ENCODE results near the gene TMEM266.

TMEM266 gene

DNA sequence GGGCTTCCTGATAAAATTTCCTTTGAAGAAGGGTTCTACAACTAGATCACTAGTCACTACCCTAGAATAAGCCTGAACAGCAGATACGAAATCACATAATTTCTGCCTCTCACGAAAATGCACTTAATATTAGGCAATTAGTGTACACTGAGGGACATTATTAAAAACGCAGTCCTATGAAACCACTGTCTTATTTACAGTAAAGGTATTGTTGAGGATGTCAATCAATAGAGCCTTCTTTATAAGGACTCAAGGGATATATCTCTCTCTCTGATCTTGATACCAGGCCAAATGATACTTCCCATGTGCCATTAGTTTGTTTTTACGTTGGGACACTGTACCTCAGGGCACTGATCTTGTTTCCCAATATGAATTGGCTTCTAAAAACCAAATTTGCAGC lies 191.9 kb downstream of the TMEM266 start:
- DNase-seq (ENCODE audit: low read depth in 2 of 2) = no peak

DNA sequence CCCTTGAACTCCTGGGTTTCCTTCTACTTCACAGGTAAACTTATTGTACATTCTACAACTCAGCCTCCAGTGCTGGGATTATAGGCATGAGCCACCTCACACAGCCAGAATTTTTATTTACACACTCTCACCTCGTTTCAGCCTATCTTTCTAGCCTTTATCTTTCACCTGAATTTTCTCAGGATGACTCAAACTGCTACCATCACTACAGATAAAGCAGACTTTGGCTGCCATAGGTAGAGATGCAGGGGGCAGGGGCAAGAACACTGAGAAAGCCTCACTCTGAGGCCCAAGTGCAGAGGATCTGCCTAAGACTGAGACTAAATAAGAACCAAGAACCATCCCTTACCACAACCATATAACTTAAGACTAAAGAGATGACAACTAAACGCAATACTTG lies 192.5 kb downstream of the TMEM266 start:
- no peak for DNase-seq (ENCODE audit: low read depth in 2 of 2)

DNA sequence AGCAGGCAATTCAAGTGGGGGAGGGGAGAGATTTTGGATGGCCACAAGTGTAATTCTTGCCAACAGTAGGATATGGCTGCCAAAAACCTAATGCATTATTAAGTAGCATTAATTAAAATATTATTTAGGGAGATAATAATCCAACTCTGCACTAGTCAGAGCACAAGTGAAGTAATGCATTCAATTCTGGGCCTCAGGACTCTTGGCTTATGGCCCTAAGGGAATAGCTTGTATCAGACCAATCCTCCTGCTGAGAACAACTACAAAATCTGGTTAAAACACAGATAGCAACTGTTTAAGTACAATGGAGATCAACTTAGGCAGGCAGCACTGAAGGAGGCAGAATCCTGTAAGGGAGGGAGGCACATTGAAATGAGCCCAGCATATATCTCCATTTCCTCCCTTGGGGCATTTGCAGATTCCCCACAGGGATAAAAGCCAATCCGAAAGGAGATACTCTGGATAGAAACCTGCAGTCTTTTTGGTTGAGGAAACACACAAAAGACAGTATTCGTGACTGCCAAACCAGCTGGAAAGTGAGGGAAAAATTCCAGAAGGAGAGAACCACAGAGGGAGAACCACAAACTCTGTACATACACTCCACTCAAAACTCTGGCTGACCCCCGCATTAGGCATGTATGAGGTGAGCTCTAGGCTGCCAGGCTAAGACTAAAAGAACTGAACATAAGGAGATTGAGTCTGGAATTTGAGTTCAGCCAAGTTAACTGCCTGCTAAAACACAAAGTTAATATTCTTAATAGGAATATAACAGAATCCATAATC lies 194.1 kb downstream of the TMEM266 start:
- DNase-seq (ENCODE audit: low read depth in 2 of 2) = no peak
